HG03565 (cell line): Measurements from ENCODE around the gene PIP4K2B.
"Not testable (repeated sequence)": the region's sequence is repeated elsewhere in the genome, so short reads cannot be mapped to it uniquely, and the experiment has no call there.

Experiments
- ATAC-seq: cut with Tn5 transposase; IDR thresholded peaks from one replicate; pipeline ENCODE4 v1.9.1; 2021; ENCODE audit warnings: mild to moderate bottlenecking, moderate library complexity; ENCODE audit not compliant: unreplicated experiment

PIP4K2B gene

GRCh38 chr17:38799501-38800236, at the start of gene PIP4K2B:
TSS of gene PIP4K2B (minus strand) at chr17:38799556. CDS start at chr17:38799424, 132 bp downstream.
- ATAC-seq: peak; percentile 63

- no peak for ATAC-seq
These were observed 49.2 kb upstream of the PIP4K2B start for GRCh38 chr17:38848557-38848891.

GRCh38 chr17:38844261-38844757, 45.0 kb upstream of the PIP4K2B start:
- no peak for ATAC-seq

GRCh38 chr17:38825762-38826247, 26.4 kb upstream of the PIP4K2B start:
- ATAC-seq: no peak

GRCh38 chr17:38824899-38825761, 25.8 kb upstream of the PIP4K2B start, which contains the start of gene CWC25:
TSS of gene CWC25 (minus strand) at chr17:38825321. CDS start at chr17:38825183, 138 bp downstream.
- peak; percentile 87 for ATAC-seq

- no peak for ATAC-seq
These were observed 16.3 kb upstream of the PIP4K2B start for GRCh38 chr17:38815576-38816193.

GRCh38 chr17:38809828-38810227, 10.5 kb upstream of the PIP4K2B start:
- no peak for ATAC-seq

GRCh38 chr17:38800237-38800760, 943 bp upstream of the PIP4K2B start:
- no peak for ATAC-seq

GRCh38 chr17:38798614-38799500, 499 bp downstream of the PIP4K2B start:
- ATAC-seq: peak; percentile 9

- ATAC-seq: no peak
These were observed 1.5 kb downstream of the PIP4K2B start for GRCh38 chr17:38797828-38798227.

GRCh38 chr17:38797158-38797490, 2.2 kb downstream of the PIP4K2B start:
- no peak for ATAC-seq

GRCh38 chr17:38796451-38797157, 2.8 kb downstream of the PIP4K2B start:
- no peak for ATAC-seq

GRCh38 chr17:38794221-38794620, 5.1 kb downstream of the PIP4K2B start:
- ATAC-seq: no peak

- ATAC-seq: no peak
These were observed 8.2 kb downstream of the PIP4K2B start for GRCh38 chr17:38791162-38791561.

GRCh38 chr17:38790148-38790707, 9.1 kb downstream of the PIP4K2B start:
- ATAC-seq: not testable (repeated sequence)

GRCh38 chr17:38789185-38789584, 10.2 kb downstream of the PIP4K2B start:
- ATAC-seq: no peak

- ATAC-seq: not testable (repeated sequence)
These were observed 11.4 kb downstream of the PIP4K2B start for GRCh38 chr17:38787999-38788398.

GRCh38 chr17:38786372-38786771, 13.0 kb downstream of the PIP4K2B start:
- no peak for ATAC-seq

- no peak for ATAC-seq
These were observed 16.1 kb downstream of the PIP4K2B start for GRCh38 chr17:38783227-38783626.
